Neural cell (in vitro differentiated cells): ENCODE measurements around the gene HACE1. TPM values are rescaled to one million over a fixed set of nuclear protein-coding genes. Genes with fewer than 3 reads are reported as not detected.

ENCODE experiments used
- H2AFZ ChIP-seq: fragments of 200-600, 300-800 bp; sonication (generic), shearing (Covaris generic); 2 replicates; pipeline ENCODE4 v1.6.0; 2014; ENCODE audit warnings: low read depth, mild to moderate bottlenecking, antibody characterized with exemption, low read length, moderate library complexity
- H3F3A ChIP-seq: fragments of 200-600 bp; shearing (Covaris generic); 2 replicates; pipeline ENCODE4 v1.6.1; 2016; ENCODE audit warnings: mild to moderate bottlenecking, moderate library complexity, mixed read lengths, antibody characterized with exemption, low read length; ENCODE audit not compliant: insufficient read depth, poor library complexity, severe bottlenecking
- H3K27ac ChIP-seq: fragments of 200-600, 300-800 bp; sonication (generic), shearing (Covaris generic); 2 replicates; pipeline ENCODE4 v1.5.1; 2014; ENCODE audit warnings: mild to moderate bottlenecking, low read length, moderate library complexity
- H3K27me3 ChIP-seq: fragments of 300-800, 200-600 bp; sonication (generic), shearing (Covaris generic); 2 replicates; pipeline ENCODE4 v1.6.0; 2014; ENCODE audit warnings: mild to moderate bottlenecking, low read depth, low read length, moderate library complexity; ENCODE audit not compliant: insufficient read depth
- H3K36me3 ChIP-seq: fragments of 300-800, 200-600 bp; sonication (generic), shearing (Covaris generic); 2 replicates; pipeline ENCODE4 v1.5.1; 2014; ENCODE audit warnings: mild to moderate bottlenecking, antibody characterized with exemption, low read length, moderate library complexity; ENCODE audit not compliant: insufficient read depth
- H3K4me2 ChIP-seq: fragments of 300-800, 200-600 bp; sonication (generic), shearing (Covaris generic); 2 replicates; pipeline ENCODE4 v1.6.0; 2014; ENCODE audit warnings: mild to moderate bottlenecking, low read length
- H3K4me3 ChIP-seq: fragments of 300-800, 200-600 bp; sonication (generic), shearing (Covaris generic); 2 replicates; pipeline ENCODE4 v1.5.1; 2014; ENCODE audit warnings: mild to moderate bottlenecking, low read length, moderate library complexity
- H3K79me2 ChIP-seq: fragments of 200-600 bp; shearing (Covaris generic); replicated peaks from 2 replicates; pipeline ENCODE4 v1.6.0; 2014; ENCODE audit warnings: mild to moderate bottlenecking, low read length, moderate library complexity; ENCODE audit not compliant: insufficient read depth
- H3K9ac ChIP-seq: fragments of 300-800, 200-600 bp; sonication (generic), shearing (Covaris generic); 2 replicates; pipeline ENCODE4 v1.6.1; 2016; ENCODE audit warnings: mild to moderate bottlenecking, low read length, mixed read lengths
- H3K9me2 ChIP-seq: fragments of 200-600 bp; shearing (Covaris generic); 2 replicates; pipeline ENCODE4 v1.6.1; 2016; ENCODE audit warnings: mild to moderate bottlenecking, low read length, mixed read lengths; ENCODE audit not compliant: insufficient read depth
- H3K9me3 ChIP-seq: fragments of 200-600, 300-800 bp; sonication (generic), shearing (Covaris generic); 2 replicates; pipeline ENCODE4 v1.6.1; 2016; ENCODE audit warnings: mild to moderate bottlenecking, mixed run types, low read length, moderate library complexity, mixed read lengths
- H4K20me1 ChIP-seq: fragments of 200-600 bp; shearing (Covaris generic); 2 replicates; pipeline ENCODE4 v1.6.1; 2016; ENCODE audit warnings: mild to moderate bottlenecking, mixed run types; ENCODE audit not compliant: insufficient read depth
- CTCF ChIP-seq: fragments of 450-650 bp; IDR thresholded peaks from 2 replicates; pipeline ENCODE4 v1.5.1; 2014; ENCODE audit warnings: antibody characterized with exemption, mild to moderate bottlenecking, moderate library complexity; ENCODE audit not compliant: poor library complexity, severe bottlenecking
- EP300 ChIP-seq: fragments of 450-650 bp; conservative IDR thresholded peaks from 2 replicates; pipeline ENCODE4 v1.6.1; 2014; ENCODE audit warnings: antibody characterized with exemption, mild to moderate bottlenecking, moderate library complexity; ENCODE audit not compliant: poor library complexity, severe bottlenecking
- EZH2 ChIP-seq: fragments of 200-600, 300-800 bp; shearing (Covaris generic), sonication (generic); IDR thresholded peaks from 2 replicates; pipeline ENCODE4 v1.6.1; 2014; ENCODE audit warnings: antibody characterized with exemption, low read length, borderline replicate concordance, mild to moderate bottlenecking; ENCODE audit not compliant: insufficient read depth, poor library complexity, severe bottlenecking
- MXI1 ChIP-seq: fragments of 450-650 bp; conservative IDR thresholded peaks from 2 replicates; pipeline ENCODE4 v1.6.1; 2014; ENCODE audit warnings: antibody characterized with exemption, mild to moderate bottlenecking; ENCODE audit not compliant: poor library complexity, severe bottlenecking
- POLR2AphosphoS5 ChIP-seq: IDR thresholded peaks from 2 replicates; pipeline ENCODE4 v1.6.1; 2012
- RAD21 ChIP-seq: fragments of 450-650 bp; conservative IDR thresholded peaks from 2 replicates; pipeline ENCODE4 v1.6.1; 2014; ENCODE audit warnings: antibody characterized with exemption, mild to moderate bottlenecking, moderate library complexity
- SMC3 ChIP-seq: fragments of 450-650 bp; conservative IDR thresholded peaks from 2 replicates; pipeline ENCODE4 v1.6.1; 2014; ENCODE audit warnings: antibody characterized with exemption, mild to moderate bottlenecking, moderate library complexity; ENCODE audit not compliant: poor library complexity
- TAF1 ChIP-seq: IDR thresholded peaks from 2 replicates; pipeline ENCODE4 v1.6.1; 2012; ENCODE audit warnings: low read depth
- polyA plus RNA-seq: library from polyadenylated mRNA; depleted of rRNA; stranded (reverse); fragments of >200 nt; gene quantifications from 2 replicates; pipeline ENCODE4 v1.2.3, GENCODE V29; 2014
- TF ChIP-seq, protein P1 (sequence below): IDR thresholded peaks from 2 replicates; pipeline ENCODE4 v1.6.1; 2012; ENCODE audit warnings: borderline replicate concordance

HACE1 gene
- polyA plus RNA-seq, 1 donor from 2014 or later: 70.6 TPM

GRCh38 chr6:104736545-104736944 lies 123.2 kb downstream of the HACE1 start:
- no peak for TF ChIP-seq MXI1
- TF ChIP-seq EZH2: no peak
- TF ChIP-seq, protein P1, sequence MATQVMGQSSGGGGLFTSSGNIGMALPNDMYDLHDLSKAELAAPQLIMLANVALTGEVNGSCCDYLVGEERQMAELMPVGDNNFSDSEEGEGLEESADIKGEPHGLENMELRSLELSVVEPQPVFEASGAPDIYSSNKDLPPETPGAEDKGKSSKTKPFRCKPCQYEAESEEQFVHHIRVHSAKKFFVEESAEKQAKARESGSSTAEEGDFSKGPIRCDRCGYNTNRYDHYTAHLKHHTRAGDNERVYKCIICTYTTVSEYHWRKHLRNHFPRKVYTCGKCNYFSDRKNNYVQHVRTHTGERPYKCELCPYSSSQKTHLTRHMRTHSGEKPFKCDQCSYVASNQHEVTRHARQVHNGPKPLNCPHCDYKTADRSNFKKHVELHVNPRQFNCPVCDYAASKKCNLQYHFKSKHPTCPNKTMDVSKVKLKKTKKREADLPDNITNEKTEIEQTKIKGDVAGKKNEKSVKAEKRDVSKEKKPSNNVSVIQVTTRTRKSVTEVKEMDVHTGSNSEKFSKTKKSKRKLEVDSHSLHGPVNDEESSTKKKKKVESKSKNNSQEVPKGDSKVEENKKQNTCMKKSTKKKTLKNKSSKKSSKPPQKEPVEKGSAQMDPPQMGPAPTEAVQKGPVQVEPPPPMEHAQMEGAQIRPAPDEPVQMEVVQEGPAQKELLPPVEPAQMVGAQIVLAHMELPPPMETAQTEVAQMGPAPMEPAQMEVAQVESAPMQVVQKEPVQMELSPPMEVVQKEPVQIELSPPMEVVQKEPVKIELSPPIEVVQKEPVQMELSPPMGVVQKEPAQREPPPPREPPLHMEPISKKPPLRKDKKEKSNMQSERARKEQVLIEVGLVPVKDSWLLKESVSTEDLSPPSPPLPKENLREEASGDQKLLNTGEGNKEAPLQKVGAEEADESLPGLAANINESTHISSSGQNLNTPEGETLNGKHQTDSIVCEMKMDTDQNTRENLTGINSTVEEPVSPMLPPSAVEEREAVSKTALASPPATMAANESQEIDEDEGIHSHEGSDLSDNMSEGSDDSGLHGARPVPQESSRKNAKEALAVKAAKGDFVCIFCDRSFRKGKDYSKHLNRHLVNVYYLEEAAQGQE: no peak
- TF ChIP-seq SMC3: no peak
- no peak for TF ChIP-seq POLR2AphosphoS5
- no peak for TF ChIP-seq RAD21
- TF ChIP-seq EP300: no peak
- Histone ChIP-seq H4K20me1 (no peaks in the 10 kb centered on the region), H2AFZ (no peak overlapping the region), H3K36me3 (no peaks in the 10 kb centered on the region), H3K9ac (no peak overlapping the region), H3K27me3 (no peaks in the 10 kb centered on the region), H3K9me2 (no peaks in the 10 kb centered on the region), H3K4me3 (no peak overlapping the region), H3K79me2 (no peaks in the 10 kb centered on the region), H3F3A (no peaks in the 10 kb centered on the region), H3K27ac (no peak overlapping the region), H3K4me2 (no peak overlapping the region), H3K9me3 (no peaks in the 10 kb centered on the region)

DNA sequence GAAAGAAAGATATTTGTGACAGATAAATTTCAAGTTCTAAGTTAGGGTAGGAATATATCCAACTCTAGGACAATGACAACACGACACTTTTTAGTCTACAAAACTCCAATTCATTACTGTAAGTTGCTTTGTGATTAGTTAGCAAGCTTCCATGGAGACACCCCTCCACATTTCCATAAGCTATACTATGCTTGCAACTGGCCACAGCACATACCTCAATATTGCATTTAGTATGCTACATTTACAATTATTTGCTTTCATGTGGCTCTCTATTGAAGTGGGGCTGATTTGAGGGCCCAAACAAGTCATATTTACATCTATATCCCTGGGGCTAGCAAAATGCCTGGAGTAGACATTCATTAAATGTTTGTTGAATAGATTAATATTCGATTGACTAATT lies 129.3 kb downstream of the HACE1 start:
- TF ChIP-seq TAF1 (no peak), EP300 (no peak), RAD21 (no peak), EZH2 (no peak), SMC3 (no peak), POLR2AphosphoS5 (no peak), CTCF (no peak), MXI1 (no peak)
- TF ChIP-seq, protein P1: no peak
- no peak overlapping the region for H3K4me2 ChIP-seq
- no peak overlapping the region for H3K27ac ChIP-seq
- H3K9ac ChIP-seq: no peak overlapping the region
- H3K36me3 ChIP-seq: no peaks in the 10 kb centered on the region
- no peaks in the 10 kb centered on the region for H3K9me3 ChIP-seq
- no peaks in the 10 kb centered on the region for H3F3A ChIP-seq
- H3K79me2 ChIP-seq: no peaks in the 10 kb centered on the region
- no peaks in the 10 kb centered on the region for H3K27me3 ChIP-seq
- H3K9me2 ChIP-seq: no peaks in the 10 kb centered on the region
- no peak overlapping the region for H2AFZ ChIP-seq
- H4K20me1 ChIP-seq: no peaks in the 10 kb centered on the region
- no peak overlapping the region for H3K4me3 ChIP-seq
